H9 (cell line): ENCODE measurements around the gene ADCY5. TPM values are rescaled to one million over a fixed set of nuclear protein-coding genes. Genes with fewer than 3 reads are reported as not detected.
A peak's percentile ranks its signal among the peaks of the same experiment; 100 is the strongest.

Experiments
- DNase-seq: peaks from one replicate; pipeline ENCODE4 v3.0.0-alpha.2; 2017
- H2AFZ ChIP-seq: one replicate; pipeline ENCODE4 v1.6.1; 2013; ENCODE audit warnings: mild to moderate bottlenecking, low read length, control low read depth, moderate library complexity
- H2AK5ac ChIP-seq: 2 replicates; pipeline ENCODE4 v1.6.1; 2013; ENCODE audit warnings: low read length, control low read depth, mixed read lengths; ENCODE audit not compliant: insufficient read length
- H2BK120ac ChIP-seq: one replicate; pipeline ENCODE4 v1.6.1; 2013; ENCODE audit warnings: low read depth, mild to moderate bottlenecking, low read length, control low read depth, inconsistent platforms; ENCODE audit not compliant: poor library complexity, severe bottlenecking
- H2BK12ac ChIP-seq: 2 replicates; pipeline ENCODE4 v1.6.1; 2013; ENCODE audit warnings: low read length, control low read depth, mixed read lengths, low read depth; ENCODE audit not compliant: insufficient read length
- H2BK15ac ChIP-seq: 2 replicates; pipeline ENCODE4 v1.6.1; 2013; ENCODE audit warnings: low read depth, low read length, control low read depth
- H2BK20ac ChIP-seq: one replicate; pipeline ENCODE4 v1.6.1; 2013; ENCODE audit warnings: low read depth, mild to moderate bottlenecking, low read length, control low read depth, inconsistent platforms; ENCODE audit not compliant: poor library complexity, severe bottlenecking
- H2BK5ac ChIP-seq: 2 replicates; pipeline ENCODE4 v1.6.1; 2013; ENCODE audit warnings: low read length, control low read depth, mixed read lengths; ENCODE audit not compliant: insufficient read length
- H3K14ac ChIP-seq: 2 replicates; pipeline ENCODE4 v1.6.1; 2013; ENCODE audit warnings: low read length, control low read depth; ENCODE audit not compliant: insufficient read depth
- H3K18ac ChIP-seq: 2 replicates; pipeline ENCODE4 v1.6.1; 2013; ENCODE audit warnings: low read depth, mild to moderate bottlenecking, mixed read lengths, low read length, control low read depth; ENCODE audit not compliant: insufficient read length
- H3K23ac ChIP-seq: 2 replicates; pipeline ENCODE4 v1.6.1; 2013; ENCODE audit warnings: low read length, control low read depth, mixed read lengths, low read depth; ENCODE audit not compliant: insufficient read length
- H3K23me2 ChIP-seq: 2 replicates; pipeline ENCODE4 v1.6.1; 2013; ENCODE audit warnings: low read depth, mild to moderate bottlenecking, mixed read lengths, low read length, control low read depth; ENCODE audit not compliant: insufficient read length, poor library complexity, severe bottlenecking
- H3K27ac ChIP-seq: 2 replicates; pipeline ENCODE4 v1.5.1; 2013; ENCODE audit warnings: low read length, control low read depth, mixed read lengths, low read depth; ENCODE audit not compliant: insufficient read length
- H3K27me3 ChIP-seq: 2 replicates; pipeline ENCODE4 v1.6.1; 2013; ENCODE audit warnings: low read length, control low read depth, inconsistent platforms; ENCODE audit not compliant: insufficient read depth
- H3K4ac ChIP-seq: 2 replicates; pipeline ENCODE4 v1.6.1; 2013; ENCODE audit warnings: low read depth, mild to moderate bottlenecking, control low read depth, inconsistent platforms, low read length, moderate library complexity
- H3K4me1 ChIP-seq: 2 replicates; pipeline ENCODE4 v1.6.1; 2013; ENCODE audit warnings: low read length, control low read depth, inconsistent platforms; ENCODE audit not compliant: insufficient read depth
- H3K4me2 ChIP-seq: 2 replicates; pipeline ENCODE4 v1.6.1; 2013; ENCODE audit warnings: low read length, control low read depth, mixed read lengths; ENCODE audit not compliant: insufficient read length, insufficient read depth
- H3K56ac ChIP-seq: 2 replicates; pipeline ENCODE4 v1.6.1; 2013; ENCODE audit warnings: low read depth, mild to moderate bottlenecking, mixed read lengths, low read length, control low read depth; ENCODE audit not compliant: insufficient read length
- H3K79me1 ChIP-seq: 2 replicates; pipeline ENCODE4 v1.6.1; 2013; ENCODE audit warnings: low read depth, mild to moderate bottlenecking, moderate library complexity, low read length, control low read depth, inconsistent platforms; ENCODE audit not compliant: insufficient read depth, poor library complexity, severe bottlenecking
- H3K79me2 ChIP-seq: 2 replicates; pipeline ENCODE4 v1.6.1; 2013; ENCODE audit warnings: low read length, control low read depth, inconsistent platforms; ENCODE audit not compliant: insufficient read depth
- H3K9ac ChIP-seq: 2 replicates; pipeline ENCODE4 v1.6.1; 2013; ENCODE audit warnings: low read length, control low read depth, mixed read lengths; ENCODE audit not compliant: insufficient read length; ENCODE audit errors: extremely low read depth
- H3K9me3 ChIP-seq: one replicate; pipeline ENCODE4 v1.6.1; 2013; ENCODE audit warnings: low read depth, low read length, inconsistent platforms; ENCODE audit not compliant: control insufficient read depth
- H3T11ph ChIP-seq: one replicate; pipeline ENCODE4 v1.6.1; 2013; ENCODE audit warnings: mild to moderate bottlenecking, low read length, control low read depth, inconsistent platforms
- H4K20me1 ChIP-seq: one replicate; pipeline ENCODE4 v1.6.1; 2013; ENCODE audit not compliant: control insufficient read depth, insufficient read length, insufficient read depth
- H4K5ac ChIP-seq: 2 replicates; pipeline ENCODE4 v1.6.1; 2013; ENCODE audit warnings: low read depth, mild to moderate bottlenecking, mixed read lengths, low read length, control low read depth; ENCODE audit not compliant: insufficient read length
- H4K8ac ChIP-seq: replicated peaks from 2 replicates; pipeline ENCODE4 v1.6.1; 2013; ENCODE audit warnings: low read length, control low read depth, mixed read lengths, low read depth; ENCODE audit not compliant: insufficient read length
- H4K91ac ChIP-seq: 2 replicates; pipeline ENCODE4 v1.6.1; 2013; ENCODE audit warnings: low read depth, mild to moderate bottlenecking, moderate library complexity, mixed read lengths, low read length, control low read depth; ENCODE audit not compliant: insufficient read length
- H3K27ac Mint-ChIP-seq, 3 experiments: 2 replicates in 2 of 3; 3 replicates in 1 of 3; pipeline ENCODE4 v1.8.0; 2020 to 2021; ENCODE audit warnings: mixed read lengths in 3 of 3, mild to moderate bottlenecking in 1 of 3, moderate library complexity in 1 of 3
- H3K27me3 Mint-ChIP-seq: 2 replicates; pipeline ENCODE4 v1.8.0; 2021; ENCODE audit warnings: low read depth, mild to moderate bottlenecking, moderate library complexity, mixed read lengths
- H3K36me3 Mint-ChIP-seq, 3 experiments: 2 replicates in 2 of 3; 3 replicates in 1 of 3; pipeline ENCODE4 v1.8.0; 2020 to 2021; ENCODE audit warnings: low read depth in 3 of 3, mixed read lengths in 3 of 3; ENCODE audit not compliant: insufficient read depth in 1 of 3
- H3K4me1 Mint-ChIP-seq, 2 experiments: 2 replicates each; pipeline ENCODE4 v1.8.0; 2020; ENCODE audit warnings: mixed read lengths in 2 of 2
- H3K4me3 Mint-ChIP-seq, 2 experiments: 2 replicates in 1 of 2; 3 replicates in 1 of 2; pipeline ENCODE4 v1.8.0; 2020 to 2021; ENCODE audit warnings: mild to moderate bottlenecking in 2 of 2, mixed read lengths in 2 of 2, moderate library complexity in 1 of 2
- H3K9me3 Mint-ChIP-seq, 2 experiments: 2 replicates in 1 of 2; 3 replicates in 1 of 2; pipeline ENCODE4 v1.8.0; 2020; ENCODE audit warnings: mild to moderate bottlenecking in 2 of 2, mixed read lengths in 2 of 2, moderate library complexity in 1 of 2
- WGBS: extraction: QIAGEN DNeasy Blood & Tissue Kit; methylation state at CpG from one replicate; pipeline ENCODE4 v1.1.7; 2013; ENCODE audit warnings: missing lambda C conversion rate, low lambda C conversion rate, mixed read lengths; ENCODE audit not compliant: insufficient read length; ENCODE audit errors: extremely low coverage; 5-methylcytosine and 5-hydroxymethylcytosine counted together
- total RNA-seq: library from RNA; stranded (reverse); gene quantifications from 2 replicates; pipeline ENCODE4 v1.2.1, GENCODE V29; 2021
- TF ChIP-seq, protein P1 (sequence below): fragments of 200-600 bp; sonication (generic); conservative IDR thresholded peaks from 3 replicates; pipeline ENCODE4 v1.8.0; 2021; ENCODE audit warnings: antibody characterized with exemption, mild to moderate bottlenecking

ADCY5 gene
- total RNA-seq, 1 experiment from 2014 or later = 5.0 TPM

DNA sequence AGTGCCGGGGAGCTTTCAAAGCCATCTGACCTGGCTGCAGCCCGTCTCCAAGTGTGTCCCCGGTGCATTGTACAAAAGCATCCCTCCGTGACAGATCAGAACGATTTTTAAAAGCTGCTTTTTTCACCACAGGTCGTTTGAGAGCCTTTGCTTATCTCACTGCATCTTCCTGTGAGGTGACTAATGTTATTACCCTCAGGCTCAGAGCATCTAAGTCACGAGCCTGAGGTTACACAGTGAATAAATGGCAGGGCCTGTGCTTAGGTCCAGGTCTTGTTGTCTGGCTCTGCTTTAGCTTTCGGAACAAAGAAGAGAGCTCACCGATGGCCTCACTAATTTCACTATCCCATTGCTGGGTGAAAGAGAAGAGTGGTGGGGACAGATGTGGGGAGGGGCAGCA, 163.8 kb downstream of the ADCY5 start:
- no peak overlapping the region for H4K8ac ChIP-seq
- H3K23me2 ChIP-seq = no peaks in the 10 kb centered on the region
- H3K4ac ChIP-seq = no peak overlapping the region
- H2BK5ac ChIP-seq = no peak overlapping the region
- peak overlapping the region in 1 of 3 experiments; percentile 25; a peak in 1 of 7 replicates for H3K27ac Mint-ChIP-seq
- H2BK120ac ChIP-seq = no peak overlapping the region
- no peak overlapping the region for H4K91ac ChIP-seq
- DNase-seq = no peak
- no peak overlapping the region for H4K5ac ChIP-seq
- H3K9me3 Mint-ChIP-seq = no peaks in the 10 kb centered on the region
- no peak overlapping the region for H3T11ph ChIP-seq
- no peaks in the 10 kb centered on the region for H3K27me3 Mint-ChIP-seq
- no peak overlapping the region for H2AFZ ChIP-seq
- no peak overlapping the region for H3K14ac ChIP-seq
- no peak overlapping the region for H3K9ac ChIP-seq
- no peaks in the 10 kb centered on the region for H3K79me2 ChIP-seq
- H3K4me1 ChIP-seq = no peaks in the 10 kb centered on the region
- TF ChIP-seq, protein P1, sequence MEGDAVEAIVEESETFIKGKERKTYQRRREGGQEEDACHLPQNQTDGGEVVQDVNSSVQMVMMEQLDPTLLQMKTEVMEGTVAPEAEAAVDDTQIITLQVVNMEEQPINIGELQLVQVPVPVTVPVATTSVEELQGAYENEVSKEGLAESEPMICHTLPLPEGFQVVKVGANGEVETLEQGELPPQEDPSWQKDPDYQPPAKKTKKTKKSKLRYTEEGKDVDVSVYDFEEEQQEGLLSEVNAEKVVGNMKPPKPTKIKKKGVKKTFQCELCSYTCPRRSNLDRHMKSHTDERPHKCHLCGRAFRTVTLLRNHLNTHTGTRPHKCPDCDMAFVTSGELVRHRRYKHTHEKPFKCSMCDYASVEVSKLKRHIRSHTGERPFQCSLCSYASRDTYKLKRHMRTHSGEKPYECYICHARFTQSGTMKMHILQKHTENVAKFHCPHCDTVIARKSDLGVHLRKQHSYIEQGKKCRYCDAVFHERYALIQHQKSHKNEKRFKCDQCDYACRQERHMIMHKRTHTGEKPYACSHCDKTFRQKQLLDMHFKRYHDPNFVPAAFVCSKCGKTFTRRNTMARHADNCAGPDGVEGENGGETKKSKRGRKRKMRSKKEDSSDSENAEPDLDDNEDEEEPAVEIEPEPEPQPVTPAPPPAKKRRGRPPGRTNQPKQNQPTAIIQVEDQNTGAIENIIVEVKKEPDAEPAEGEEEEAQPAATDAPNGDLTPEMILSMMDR = no peak
- H3K9me3 ChIP-seq = no peaks in the 10 kb centered on the region
- H3K4me3 Mint-ChIP-seq = no peak overlapping the region
- no CpG with 5 or more reads among the region's 9 CpGs for WGBS
- no peaks in the 10 kb centered on the region for H3K27me3 ChIP-seq
- H3K4me2 ChIP-seq = no peak overlapping the region
- no peak overlapping the region for H3K56ac ChIP-seq
- H3K18ac ChIP-seq = no peak overlapping the region
- H2BK15ac ChIP-seq = no peak overlapping the region
- peaks cover 5 to 16% (median 13%) of the 10 kb centered on the region in 3 experiments for H3K36me3 Mint-ChIP-seq
- H2AK5ac ChIP-seq = no peak overlapping the region
- no peak overlapping the region for H3K27ac ChIP-seq
- H3K23ac ChIP-seq = no peak overlapping the region
- no peak overlapping the region for H2BK12ac ChIP-seq
- H4K20me1 ChIP-seq = no peaks in the 10 kb centered on the region
- no peak overlapping the region for H2BK20ac ChIP-seq
- H3K79me1 ChIP-seq = no peaks in the 10 kb centered on the region
- no peaks in the 10 kb centered on the region; a peak in 1 of 4 replicates for H3K4me1 Mint-ChIP-seq
